Limb (tissue), 2 donors: ENCODE results near the gene SUCNR1.
"Not testable (repeated sequence)": the region's sequence is repeated elsewhere in the genome, so short reads cannot be mapped to it uniquely, and the experiment has no call there.

Experiments used
- DNase-seq, 2 donors: peaks; one replicate each; pipeline ENCODE4 v3.0.0-alpha.2; 2016; ENCODE audit errors: extremely low spot score in 2 of 2

Gene SUCNR1, protein sequence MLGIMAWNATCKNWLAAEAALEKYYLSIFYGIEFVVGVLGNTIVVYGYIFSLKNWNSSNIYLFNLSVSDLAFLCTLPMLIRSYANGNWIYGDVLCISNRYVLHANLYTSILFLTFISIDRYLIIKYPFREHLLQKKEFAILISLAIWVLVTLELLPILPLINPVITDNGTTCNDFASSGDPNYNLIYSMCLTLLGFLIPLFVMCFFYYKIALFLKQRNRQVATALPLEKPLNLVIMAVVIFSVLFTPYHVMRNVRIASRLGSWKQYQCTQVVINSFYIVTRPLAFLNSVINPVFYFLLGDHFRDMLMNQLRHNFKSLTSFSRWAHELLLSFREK

GRCh38 chr3:151873398-151873797 lies at the start of gene SUCNR1:
Gene SUCNR1 (plus strand): TSS chr3:151873643. CDS start chr3:151879893, 6,250 bp downstream.
- no peak for DNase-seq

DNA sequence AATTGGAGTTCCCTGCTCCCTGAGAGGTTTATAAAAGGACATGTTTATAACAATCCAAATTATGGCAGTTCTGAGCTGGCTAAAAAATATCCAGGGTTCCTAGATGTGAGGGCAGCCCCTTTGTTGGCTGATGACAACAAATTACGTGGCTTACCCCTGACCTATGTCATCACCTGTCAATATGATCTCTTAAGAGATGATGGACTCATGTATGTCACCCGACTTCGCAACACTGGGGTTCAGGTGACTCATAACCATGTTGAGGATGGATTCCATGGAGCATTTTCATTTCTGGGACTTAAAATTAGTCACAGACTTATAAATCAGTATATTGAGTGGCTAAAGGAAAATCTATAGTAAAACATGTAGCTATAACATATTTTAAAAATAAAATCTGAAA lies 45.6 kb upstream of the SUCNR1 start:
- DNase-seq = no peak

GRCh38 chr3:151835751-151836525 lies 37.5 kb upstream of the SUCNR1 start:
- no peak for DNase-seq

DNA sequence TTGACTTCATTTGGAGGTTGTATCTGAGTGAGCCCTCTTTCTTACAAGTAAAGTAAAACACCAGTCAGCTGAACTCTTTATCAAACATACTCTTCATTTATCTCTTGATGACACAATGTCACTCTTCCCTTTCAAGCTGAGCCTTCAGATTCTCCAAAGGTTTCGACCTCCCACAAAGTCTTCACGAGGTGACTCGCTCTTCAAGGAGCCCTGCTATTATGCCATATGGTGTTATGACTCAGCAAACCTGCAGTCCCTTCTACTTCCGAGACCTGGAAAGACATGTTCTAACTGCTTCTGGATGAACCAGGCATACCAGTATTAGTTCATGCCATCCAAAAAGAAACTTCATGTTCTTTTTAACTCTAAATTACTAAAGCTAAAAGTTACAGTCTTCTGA lies 36.4 kb upstream of the SUCNR1 start:
- DNase-seq = no peak

- peak; percentile 51 to 88 for DNase-seq
These were observed 34.7 kb upstream of the SUCNR1 start for GRCh38 chr3:151838574-151839312.

DNA sequence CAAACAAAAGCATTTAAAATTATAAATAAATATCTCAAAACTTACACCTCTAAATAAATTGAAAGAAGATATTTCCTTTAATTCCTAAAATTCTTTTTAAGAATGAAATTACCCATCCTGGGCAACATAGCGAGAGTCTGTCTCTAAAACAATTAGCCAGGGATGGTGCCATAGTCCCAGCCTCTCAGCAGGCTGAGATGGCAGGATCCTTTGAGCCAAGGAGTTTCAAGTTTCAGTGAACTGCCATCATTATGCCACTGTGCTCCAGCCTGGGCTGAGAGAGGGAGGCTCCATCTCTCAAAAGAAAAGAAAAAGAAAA lies 34.2 kb upstream of the SUCNR1 start:
- DNase-seq = no peak

DNA sequence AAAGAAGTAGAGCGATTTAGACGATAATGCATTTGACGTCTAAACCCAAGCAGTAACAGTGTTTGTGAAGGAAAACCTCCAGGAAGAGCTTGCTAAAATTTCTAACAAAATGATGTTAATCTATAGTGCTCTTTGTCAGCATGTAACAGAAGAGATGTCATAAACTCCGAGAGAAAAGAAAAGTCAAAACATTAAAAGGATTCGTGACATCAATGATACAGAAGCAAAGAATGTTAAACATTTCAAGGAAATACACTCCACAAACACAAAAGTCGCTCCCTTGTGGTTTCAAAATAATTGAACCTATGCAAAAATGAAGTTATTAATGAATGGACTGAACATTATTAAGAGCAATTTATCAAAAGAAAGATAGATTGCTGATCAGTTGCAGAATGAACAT lies 31.6 kb upstream of the SUCNR1 start:
- no peak for DNase-seq

GRCh38 chr3:151843275-151843674 lies 30.2 kb upstream of the SUCNR1 start:
- DNase-seq = no peak

- DNase-seq = no peak
These were observed 28.0 kb upstream of the SUCNR1 start for GRCh38 chr3:151845306-151845905.

- DNase-seq = not testable (repeated sequence)
These were observed 23.4 kb upstream of the SUCNR1 start for GRCh38 chr3:151850065-151850464.

- DNase-seq = no peak
These were observed 21.2 kb upstream of the SUCNR1 start for GRCh38 chr3:151852074-151852811.

DNA sequence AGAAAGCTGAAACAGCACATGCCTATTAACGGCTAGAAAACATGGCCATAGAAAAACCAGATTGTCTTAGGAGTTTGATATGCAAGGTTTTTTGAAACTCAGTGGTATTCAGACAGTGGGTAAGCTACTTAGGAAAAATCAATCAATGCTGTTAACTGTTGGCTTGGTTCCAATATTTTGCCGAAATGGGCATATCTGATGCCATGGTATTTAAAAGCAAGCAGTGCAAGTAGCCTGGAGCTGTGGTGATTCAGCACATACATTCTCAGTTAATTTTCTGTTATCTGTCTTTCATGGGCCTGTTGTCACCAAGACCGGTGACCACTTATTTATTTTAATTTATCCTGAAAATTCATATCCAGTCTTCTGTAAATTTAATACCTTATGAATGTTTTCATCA lies 17.3 kb upstream of the SUCNR1 start:
- DNase-seq = no peak

GRCh38 chr3:151856641-151857040 lies 16.8 kb upstream of the SUCNR1 start:
- DNase-seq = no peak

- DNase-seq = no peak
These were observed 14.2 kb upstream of the SUCNR1 start for GRCh38 chr3:151859233-151859673.

DNA sequence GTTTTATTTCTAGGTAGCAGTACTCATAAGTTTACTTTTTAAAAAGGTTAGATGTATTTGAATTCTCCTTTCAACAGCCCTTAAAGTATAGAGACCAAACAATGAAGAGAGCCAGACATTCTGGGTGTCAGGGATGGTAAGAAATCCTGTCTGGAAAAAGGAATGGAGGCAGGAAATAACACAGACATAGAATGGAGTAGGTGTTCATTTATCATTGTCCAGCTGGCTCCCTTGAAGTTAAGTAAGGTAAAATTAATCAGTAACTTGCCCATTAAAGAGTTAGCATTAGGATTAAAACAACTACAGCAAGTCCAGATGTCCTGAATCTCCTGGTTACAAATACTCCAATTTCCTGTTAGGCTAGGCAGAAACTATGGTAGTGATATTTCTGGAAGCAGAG lies 13.5 kb upstream of the SUCNR1 start:
- no peak for DNase-seq

DNA sequence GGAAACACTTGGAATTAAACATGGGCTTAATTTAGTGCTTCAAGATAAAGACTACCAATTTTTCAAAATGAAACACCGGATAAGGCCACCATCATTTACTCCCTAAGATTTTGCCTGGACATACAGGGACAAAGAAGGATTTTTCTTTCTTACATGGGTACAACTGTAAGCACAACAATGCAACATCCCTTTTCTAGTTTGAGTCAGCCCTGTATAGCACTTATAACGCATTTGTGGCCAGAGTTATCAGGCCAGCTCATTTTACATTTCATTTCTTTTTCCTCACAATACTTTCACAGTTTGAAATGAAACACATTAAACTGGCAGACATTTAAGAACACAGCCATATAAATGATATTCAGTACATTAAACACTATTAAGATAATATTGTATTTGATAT lies 9.8 kb upstream of the SUCNR1 start:
- no peak for DNase-seq

DNA sequence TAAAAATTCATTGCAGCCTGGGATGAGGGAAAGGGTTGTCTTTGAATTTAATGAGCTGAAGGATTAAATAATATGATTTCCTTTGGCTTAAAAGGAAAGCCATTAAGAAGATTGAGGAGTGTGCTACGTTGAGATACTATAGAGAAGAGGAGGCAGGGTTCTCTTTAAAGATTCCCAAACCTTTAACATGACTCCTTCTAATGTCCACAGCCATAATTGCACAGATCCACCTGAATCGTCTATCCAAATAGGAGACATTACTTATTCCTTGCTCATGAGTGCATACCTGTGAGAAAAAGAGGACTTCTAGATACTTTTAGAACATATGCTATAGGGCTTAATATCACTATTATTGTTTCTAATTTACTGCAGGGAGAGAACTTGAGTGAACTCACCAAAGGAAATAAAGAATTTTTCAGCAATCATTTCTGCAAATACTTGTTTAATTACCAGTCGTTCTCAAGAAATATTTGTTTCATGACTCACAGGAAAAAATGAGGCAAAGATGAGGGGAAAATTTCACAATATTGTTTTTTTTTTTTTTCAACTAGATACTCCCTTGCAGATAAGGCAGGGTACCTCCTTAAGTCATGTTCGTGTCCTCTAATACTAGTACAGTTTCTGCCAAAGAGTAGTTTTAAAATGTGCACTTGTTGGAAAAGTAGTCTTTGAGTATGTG lies 8.9 kb upstream of the SUCNR1 start:
- no peak for DNase-seq

DNA sequence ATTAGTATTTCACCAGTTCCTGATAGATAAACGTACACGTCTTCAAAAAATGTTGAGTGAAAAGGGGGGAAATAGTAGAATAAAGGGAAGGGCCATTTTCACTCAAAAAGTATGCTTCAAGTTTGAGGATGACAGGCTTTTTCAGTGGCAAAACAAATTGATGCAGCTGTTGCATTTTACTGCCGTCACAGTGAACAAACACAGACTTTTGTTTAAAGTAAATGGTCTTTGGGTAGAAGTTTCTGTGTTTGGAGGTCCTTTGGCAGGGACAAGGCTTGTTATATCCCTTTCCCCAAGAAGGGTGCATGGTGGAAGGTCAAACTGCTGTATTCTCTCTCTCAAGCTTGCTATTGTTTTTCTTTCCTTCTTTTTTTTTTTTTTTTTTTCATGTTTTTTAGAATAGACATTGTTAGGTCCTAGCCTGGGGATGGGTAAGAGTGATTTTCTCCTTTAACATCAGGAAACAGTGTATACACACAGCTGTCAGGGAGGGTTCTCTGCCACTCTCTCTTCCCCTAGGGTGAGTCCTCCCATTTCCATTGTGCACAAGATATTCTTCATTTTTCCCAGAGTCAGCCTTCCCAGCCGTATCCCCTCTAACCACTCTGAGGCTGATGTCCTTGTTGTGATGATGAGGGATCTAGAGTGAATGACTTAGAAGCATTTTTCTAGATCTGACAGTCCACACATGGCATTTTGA lies 6.6 kb upstream of the SUCNR1 start:
- peak in 1 of 2 donors; percentile 30 for DNase-seq

DNA sequence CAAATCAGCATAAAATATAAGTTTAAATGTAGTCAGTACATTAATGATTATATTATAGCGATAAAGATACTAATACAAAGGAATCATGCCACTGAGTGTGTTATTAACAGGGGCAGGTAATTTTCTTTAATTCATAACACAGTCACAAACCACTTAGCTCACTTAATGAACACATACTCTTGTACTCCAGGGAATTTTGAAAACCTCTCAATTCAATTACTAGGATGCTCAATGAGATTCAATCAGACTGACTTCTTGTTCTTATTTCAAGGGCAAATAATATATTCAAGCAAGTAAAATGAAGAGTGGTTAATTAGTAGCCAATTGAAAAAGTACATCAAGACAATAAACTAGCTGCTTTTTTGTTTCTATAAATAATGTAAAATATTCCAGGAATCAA lies 5.8 kb upstream of the SUCNR1 start:
- no peak for DNase-seq

- DNase-seq = no peak
These were observed 4.3 kb upstream of the SUCNR1 start for GRCh38 chr3:151869181-151869580.
